ENCODE data around the gene MEX3D. TPM values are rescaled to one million over a fixed set of nuclear protein-coding genes. Genes with fewer than 3 reads are reported as not detected.

The MEX3D gene
- polyA plus RNA-seq, 10 donors: 18.9 to 34.8 (median 24.2) TPM

DNA sequence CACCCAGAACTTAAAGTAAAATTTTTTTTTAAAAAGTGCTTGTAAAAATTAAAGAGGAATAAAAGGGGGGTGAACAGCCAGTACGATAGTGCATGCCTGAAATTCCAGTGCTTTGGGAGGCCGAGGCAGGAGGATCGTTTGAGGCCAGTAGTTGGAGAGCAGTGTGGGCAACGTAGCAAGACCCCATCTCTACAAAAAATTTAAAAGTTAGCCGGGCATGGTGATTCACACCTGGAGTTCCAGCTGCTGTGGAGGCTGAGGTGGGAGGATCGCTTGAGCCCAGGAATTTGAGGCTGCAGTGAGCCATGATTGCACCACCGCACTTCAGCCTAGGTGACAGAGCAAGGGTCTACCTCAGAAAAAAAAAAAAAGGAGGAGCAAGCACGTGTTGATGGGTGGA, 63.1 kb downstream of the MEX3D start:
- no peak for DNase-seq

Other genes starting within 250 kb of the MEX3D start
- gene NDUFS7, start 184.4 kb downstream of the MEX3D start, polyA plus RNA-seq (ENCODE audit: insufficient read length in 10 of 10): 10 to 100 TPM; 51.3 to 94.1 (median 63.8) TPM
- 100 to 1,000 TPM; 133 to 200 (median 160) TPM for gene GAMT, start 166.8 kb downstream of the MEX3D start, polyA plus RNA-seq (ENCODE audit: insufficient read length in 10 of 10)
- gene DAZAP1, start 160.7 kb downstream of the MEX3D start, polyA plus RNA-seq (ENCODE audit: insufficient read length in 10 of 10): 10 to 100 TPM; 52.2 to 76.1 (median 64.0) TPM
- gene RPS15, start 129.9 kb downstream of the MEX3D start, polyA plus RNA-seq (ENCODE audit: insufficient read length in 10 of 10): 1,000 to 10,000 TPM in 5 of 10 donors, 100 to 1,000 TPM in 5; 743 to 1,364 (median 1,019) TPM
- gene APC2, start 118.2 kb downstream of the MEX3D start, polyA plus RNA-seq (ENCODE audit: insufficient read length in 10 of 10): 1 to 10 TPM in 2 of 10 donors, under 1 TPM in 8; 0.47 to 1.2 (median 0.82) TPM
- 10 to 100 TPM; 11.6 to 20.9 (median 15.8) TPM for gene C19orf25, start 89.1 kb downstream of the MEX3D start, polyA plus RNA-seq (ENCODE audit: insufficient read length in 10 of 10)
- 1 to 10 TPM in 4 of 10 donors, under 1 TPM in 6; 0.46 to 2.0 (median 0.88) TPM for gene PCSK4, start 78.0 kb downstream of the MEX3D start, polyA plus RNA-seq (ENCODE audit: insufficient read length in 10 of 10)
- 1 to 10 TPM; 1.4 to 2.6 (median 1.8) TPM for gene REEP6, start 77.1 kb downstream of the MEX3D start, polyA plus RNA-seq (ENCODE audit: insufficient read length in 10 of 10)
- 10 to 100 TPM in 9 of 10 donors, 1 to 10 TPM in 1; 7.4 to 17.8 (median 13.8) TPM for gene ADAMTSL5, start 55.3 kb downstream of the MEX3D start, polyA plus RNA-seq (ENCODE audit: insufficient read length in 10 of 10)
- under 1 TPM in 9 of 10 donors, not detected in 1; 0.07 to 0.80 (median 0.16) TPM for gene PLK5, start 44.2 kb downstream of the MEX3D start, polyA plus RNA-seq (ENCODE audit: insufficient read length in 10 of 10)
- 10 to 100 TPM; 40.5 to 69.3 (median 48.9) TPM for gene MBD3, start 24.5 kb upstream of the MEX3D start, polyA plus RNA-seq (ENCODE audit: insufficient read length in 10 of 10)
- 100 to 1,000 TPM; 103 to 166 (median 121) TPM for gene UQCR11, start 37.1 kb upstream of the MEX3D start, polyA plus RNA-seq (ENCODE audit: insufficient read length in 10 of 10)
- 100 to 1,000 TPM; 101 to 150 (median 115) TPM for gene TCF3, start 84.3 kb upstream of the MEX3D start, polyA plus RNA-seq (ENCODE audit: insufficient read length in 10 of 10)
- gene ONECUT3, start 185.2 kb upstream of the MEX3D start, polyA plus RNA-seq (ENCODE audit: insufficient read length in 10 of 10): under 1 TPM in 3 of 10 donors, not detected in 7; 0.03 TPM
- gene ATP8B3, start 244.0 kb upstream of the MEX3D start, polyA plus RNA-seq (ENCODE audit: insufficient read length in 10 of 10): under 1 TPM; 0.51 to 0.80 (median 0.70) TPM